ENCODE measurements around the gene CHCHD6.

DNA sequence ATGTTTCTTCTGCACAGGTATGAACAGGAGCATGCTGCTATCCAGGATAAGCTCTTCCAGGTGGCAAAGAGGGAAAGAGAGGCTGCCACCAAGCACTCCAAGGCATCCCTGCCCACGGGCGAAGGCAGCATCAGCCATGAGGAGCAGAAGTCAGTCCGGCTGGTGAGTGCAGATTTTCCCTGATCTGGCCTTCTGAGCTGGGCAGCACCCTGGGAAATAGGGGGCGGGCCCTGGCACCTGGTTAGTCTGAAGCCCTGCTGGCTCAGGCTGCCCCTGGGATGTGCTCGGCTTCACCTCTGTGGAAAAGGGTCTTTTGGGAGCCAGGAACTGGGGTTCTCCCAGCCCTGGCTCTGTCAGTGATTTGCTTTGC lies 29.0 kb downstream of the CHCHD6 start:
- TF ChIP-seq, protein P1, sequence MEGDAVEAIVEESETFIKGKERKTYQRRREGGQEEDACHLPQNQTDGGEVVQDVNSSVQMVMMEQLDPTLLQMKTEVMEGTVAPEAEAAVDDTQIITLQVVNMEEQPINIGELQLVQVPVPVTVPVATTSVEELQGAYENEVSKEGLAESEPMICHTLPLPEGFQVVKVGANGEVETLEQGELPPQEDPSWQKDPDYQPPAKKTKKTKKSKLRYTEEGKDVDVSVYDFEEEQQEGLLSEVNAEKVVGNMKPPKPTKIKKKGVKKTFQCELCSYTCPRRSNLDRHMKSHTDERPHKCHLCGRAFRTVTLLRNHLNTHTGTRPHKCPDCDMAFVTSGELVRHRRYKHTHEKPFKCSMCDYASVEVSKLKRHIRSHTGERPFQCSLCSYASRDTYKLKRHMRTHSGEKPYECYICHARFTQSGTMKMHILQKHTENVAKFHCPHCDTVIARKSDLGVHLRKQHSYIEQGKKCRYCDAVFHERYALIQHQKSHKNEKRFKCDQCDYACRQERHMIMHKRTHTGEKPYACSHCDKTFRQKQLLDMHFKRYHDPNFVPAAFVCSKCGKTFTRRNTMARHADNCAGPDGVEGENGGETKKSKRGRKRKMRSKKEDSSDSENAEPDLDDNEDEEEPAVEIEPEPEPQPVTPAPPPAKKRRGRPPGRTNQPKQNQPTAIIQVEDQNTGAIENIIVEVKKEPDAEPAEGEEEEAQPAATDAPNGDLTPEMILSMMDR (IDR thresholded peaks at IDR 0.05; ENCODE audit: insufficient read depth, low read length, poor library complexity, severe bottlenecking): no peak
- TF ChIP-seq EZH2phosphoT487 (conservative IDR thresholded peaks at IDR 0.05; ENCODE audit: low read length): no peak
